ENCODE data around the gene SDK1.

DNA sequence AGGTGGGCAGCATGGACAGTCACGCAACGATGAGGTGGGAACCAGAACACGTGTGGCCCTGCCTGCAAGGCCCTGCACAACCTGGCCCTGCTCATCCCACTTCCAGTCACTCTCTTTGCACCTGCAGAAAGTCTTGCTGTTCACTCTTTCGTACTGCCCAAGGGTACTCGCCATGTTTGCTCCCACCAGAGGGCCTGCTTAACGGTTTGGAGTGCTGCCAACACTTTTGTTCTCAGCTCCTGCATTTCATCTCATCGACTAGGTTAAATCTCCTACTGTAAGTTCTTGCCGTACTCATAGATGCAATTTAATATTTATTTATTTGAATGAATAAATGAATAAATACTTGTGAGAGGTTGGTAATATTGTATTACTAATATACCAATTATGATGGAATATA lies 315.3 kb downstream of the SDK1 start:
- TF ChIP-seq CTCF (conservative IDR thresholded peaks at IDR 0.05; ENCODE audit: low read length) (no peak), EZH2phosphoT487 (IDR thresholded peaks at IDR 0.05; ENCODE audit: borderline replicate concordance, low read depth, low read length) (no peak)

Data from OCI-LY7 (cell line).